Gastrocnemius medialis (tissue), 4 donors: ENCODE data around the gene CD28. TPM values are rescaled to one million over a fixed set of nuclear protein-coding genes. Genes with fewer than 3 reads are reported as not detected.

Source experiments
- ATAC-seq, 2 donors: fragments of 150-250 bp; one replicate each; pipeline ENCODE4 v1.9.1; 2016
- DNase-seq, 2 donors: peaks; one replicate each; pipeline ENCODE4 v3.0.0-alpha.2; 2019
- H3K27ac ChIP-seq, 4 donors: fragments of 200-600 bp; sonication (generic); 1 replicate in 1 of 4; 2 replicates in 3 of 4; pipeline ENCODE4 v1.5.1; 2016 to 2018; ENCODE audit warnings: mild to moderate bottlenecking in 2 of 4, moderate library complexity in 1 of 4
- H3K27me3 ChIP-seq, 3 donors: fragments of 200-600 bp; sonication (generic) in 2 of 3; 1 replicate in 1 of 3; 2 replicates in 2 of 3; pipeline versions ENCODE4 v1.5.1 to v1.6.0; 2016 to 2019; ENCODE audit warnings: mild to moderate bottlenecking in 1 of 3, moderate library complexity in 1 of 3
- H3K36me3 ChIP-seq, 2 donors: fragments of 200-600 bp; sonication (generic) in 1 of 2; one replicate each; pipeline ENCODE4 v1.5.1; 2017 to 2018
- H3K4me1 ChIP-seq, 2 donors: fragments of 200-600 bp; sonication (generic) in 1 of 2; one replicate each; pipeline ENCODE4 v1.5.1; 2016 to 2017; ENCODE audit warnings: mild to moderate bottlenecking in 2 of 2
- H3K4me3 ChIP-seq, 4 donors: fragments of 200-600 bp; sonication (generic) in 3 of 4; 1 replicate in 1 of 4; 2 replicates in 3 of 4; pipeline ENCODE4 v1.5.1; 2016 to 2019; ENCODE audit warnings: mild to moderate bottlenecking in 2 of 4
- H3K9me3 ChIP-seq, 3 donors: fragments of 200-600 bp; sonication (generic) in 2 of 3; 1 replicate in 1 of 3; 2 replicates in 2 of 3; pipeline ENCODE4 v1.5.1; 2016 to 2019
- POLR2A ChIP-seq, 2 donors: fragments of 450-650 bp; IDR thresholded peaks; one replicate each; pipeline ENCODE4 v1.6.1; 2017; ENCODE audit warnings: antibody characterized with exemption in 2 of 2, mild to moderate bottlenecking in 2 of 2, moderate library complexity in 2 of 2
- in situ Hi-C, 4 donors: fragments of 200-750 bp; cut with MboI; loops; one replicate each; pipeline versions ENCODE4 v1.15.0 to v1.8.0; 2017; ENCODE audit warnings: low sequenced_read_pairs in 4 of 4
- intact Hi-C: fragments of 100-400 bp; cut with DNase I; formaldehyde crosslinking; loops from one replicate; pipeline ENCODE4 v1.15.1; 2023; ENCODE audit warnings: low total_unique reads
- total RNA-seq, 4 donors: library from RNA; depleted of rRNA; stranded (reverse); fragments of >200 nt; gene quantifications; one replicate each; pipeline versions ENCODE4 v1.1.0 to v1.2.3, GENCODE V29; 2016
- TF ChIP-seq, protein P1 (sequence below), 5 experiments: fragments of 450-650 bp in 3 of 5; fragments of 200-600 bp in 2 of 5; sonication (generic) in 2 of 5; IDR thresholded peaks in 4 of 5; conservative IDR thresholded peaks in 1 of 5; 1 replicate in 4 of 5; 2 replicates in 1 of 5; pipeline ENCODE4 v1.5.1; 2016 to 2019; ENCODE audit warnings: antibody characterized with exemption in 5 of 5, mild to moderate bottlenecking in 3 of 5, moderate library complexity in 3 of 5

CD28 gene
- under 1 TPM in 3 of 4 donors, not detected in 1; 0.07 to 0.31 (median 0.09) TPM for total RNA-seq

- Histone ChIP-seq H3K27ac (no peak within 1 kb of the TSS), H3K27me3 (no peaks in the 10 kb centered on the region), H3K4me3 (no peak within 1 kb of the TSS), H3K9me3 (peaks cover 0 to 4% (median 0%) of the 10 kb centered on the region in 3 donors), H3K4me1 (no peaks in the 10 kb centered on the region), H3K36me3 (no peaks in the 10 kb centered on the region)
- in situ Hi-C loops (no loop called here), intact Hi-C loops (no loop called here)
- TF ChIP-seq, protein P1, sequence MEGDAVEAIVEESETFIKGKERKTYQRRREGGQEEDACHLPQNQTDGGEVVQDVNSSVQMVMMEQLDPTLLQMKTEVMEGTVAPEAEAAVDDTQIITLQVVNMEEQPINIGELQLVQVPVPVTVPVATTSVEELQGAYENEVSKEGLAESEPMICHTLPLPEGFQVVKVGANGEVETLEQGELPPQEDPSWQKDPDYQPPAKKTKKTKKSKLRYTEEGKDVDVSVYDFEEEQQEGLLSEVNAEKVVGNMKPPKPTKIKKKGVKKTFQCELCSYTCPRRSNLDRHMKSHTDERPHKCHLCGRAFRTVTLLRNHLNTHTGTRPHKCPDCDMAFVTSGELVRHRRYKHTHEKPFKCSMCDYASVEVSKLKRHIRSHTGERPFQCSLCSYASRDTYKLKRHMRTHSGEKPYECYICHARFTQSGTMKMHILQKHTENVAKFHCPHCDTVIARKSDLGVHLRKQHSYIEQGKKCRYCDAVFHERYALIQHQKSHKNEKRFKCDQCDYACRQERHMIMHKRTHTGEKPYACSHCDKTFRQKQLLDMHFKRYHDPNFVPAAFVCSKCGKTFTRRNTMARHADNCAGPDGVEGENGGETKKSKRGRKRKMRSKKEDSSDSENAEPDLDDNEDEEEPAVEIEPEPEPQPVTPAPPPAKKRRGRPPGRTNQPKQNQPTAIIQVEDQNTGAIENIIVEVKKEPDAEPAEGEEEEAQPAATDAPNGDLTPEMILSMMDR (IDR thresholded peaks at IDR 0.05 in 4 of 5, conservative IDR thresholded peaks at IDR 0.05 in 1 of 5) = no peak
- TF ChIP-seq POLR2A (IDR thresholded peaks at IDR 0.05) = no peak
- peak in 1 of 2 donors; percentile 29 for DNase-seq
- no peak for ATAC-seq
Observed at GRCh38 chr2:203706403-203706802, at the start of gene CD28. Gene CD28 (plus strand): TSS chr2:203706639. CDS start chr2:203706697, 58 bp downstream.

GRCh38 chr2:203659331-203660049, 46.9 kb upstream of the CD28 start:
- intact Hi-C loops (no loop called here), in situ Hi-C loops (loop anchor here in 2 of 4 donors (10.0 kb wide), 2 partner anchors 155 to 175 kb away; no protein-coding TSS in a partner anchor)
- Histone ChIP-seq H3K9me3 (no peaks in the 10 kb centered on the region), H3K4me3 (no peak overlapping the region), H3K27ac (no peak overlapping the region), H3K4me1 (no peaks in the 10 kb centered on the region), H3K27me3 (no peaks in the 10 kb centered on the region), H3K36me3 (no peaks in the 10 kb centered on the region)
- TF ChIP-seq, protein P1 (IDR thresholded peaks at IDR 0.05 in 4 of 5, conservative IDR thresholded peaks at IDR 0.05 in 1 of 5) = no peak
- no peak for TF ChIP-seq POLR2A (IDR thresholded peaks at IDR 0.05)
- ATAC-seq (no peak), DNase-seq (peak in 1 of 2 donors; percentile 19)

GRCh38 chr2:203660465-203660864, 46.0 kb upstream of the CD28 start:
- DNase-seq (no peak), ATAC-seq (no peak)
- no peak overlapping the region for H3K4me3 ChIP-seq
- intact Hi-C loops = no loop called here
- H3K27ac ChIP-seq = no peak overlapping the region
- TF ChIP-seq, protein P1 (IDR thresholded peaks at IDR 0.05 in 4 of 5, conservative IDR thresholded peaks at IDR 0.05 in 1 of 5) = no peak
- TF ChIP-seq POLR2A (IDR thresholded peaks at IDR 0.05) = no peak
- in situ Hi-C loops = no loop called here
- no peaks in the 10 kb centered on the region for H3K4me1 ChIP-seq
- H3K36me3 ChIP-seq = no peaks in the 10 kb centered on the region
- H3K9me3 ChIP-seq = no peaks in the 10 kb centered on the region
- no peaks in the 10 kb centered on the region for H3K27me3 ChIP-seq

DNA sequence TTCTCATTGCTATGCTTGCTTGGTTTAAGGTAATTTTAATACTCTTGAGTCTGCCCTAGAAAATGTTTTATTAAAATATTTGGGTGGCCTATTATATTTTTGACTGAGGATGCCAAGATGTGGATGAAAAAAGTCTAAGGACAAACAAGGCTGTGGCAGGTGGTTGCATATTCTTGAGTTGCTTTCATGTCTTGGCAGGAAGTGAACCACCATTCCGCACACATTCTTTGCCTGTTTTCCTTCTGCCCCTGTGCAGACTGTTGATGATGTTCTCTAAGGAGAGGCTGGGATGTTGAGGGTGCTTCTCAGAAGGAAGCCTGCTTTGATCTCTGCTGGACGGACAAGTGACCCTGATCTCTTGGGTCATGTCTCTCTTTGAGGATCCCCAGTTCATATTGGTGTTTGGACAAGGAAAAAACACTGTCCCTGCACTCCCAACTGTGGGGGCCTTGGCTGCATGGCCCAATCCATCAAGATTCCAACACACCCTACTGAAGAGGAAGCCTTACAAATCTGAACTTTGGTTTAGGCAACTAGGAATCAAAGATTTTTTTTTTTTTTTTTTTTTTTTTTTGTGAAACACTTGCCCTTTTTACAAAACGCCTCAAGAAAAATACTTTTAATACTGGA, 45.0 kb upstream of the CD28 start:
- Histone ChIP-seq H3K4me1 (no peaks in the 10 kb centered on the region), H3K27ac (no peak overlapping the region), H3K9me3 (no peaks in the 10 kb centered on the region), H3K4me3 (no peak overlapping the region), H3K36me3 (no peaks in the 10 kb centered on the region), H3K27me3 (no peaks in the 10 kb centered on the region)
- no peak for DNase-seq
- ATAC-seq = no peak
- intact Hi-C loops = no loop called here
- no peak for TF ChIP-seq POLR2A (IDR thresholded peaks at IDR 0.05)
- TF ChIP-seq, protein P1 (IDR thresholded peaks at IDR 0.05 in 4 of 5, conservative IDR thresholded peaks at IDR 0.05 in 1 of 5) = no peak
- in situ Hi-C loops = no loop called here
